GM12801 (cell line): ENCODE measurements around the gene S100P.

ENCODE experiments used
- CTCF ChIP-seq: IDR thresholded peaks from one replicate; pipeline ENCODE4 v1.5.1; 2011; ENCODE audit warnings: control low read depth; ENCODE audit not compliant: insufficient read length; ENCODE audit errors: extremely low read depth

S100P gene

GRCh38 chr4:6693231-6694176, at the start of gene S100P:
TSS of gene S100P (plus strand) at chr4:6693878. CDS start at chr4:6693933, 55 bp downstream.
- no peak for TF ChIP-seq CTCF

GRCh38 chr4:6644792-6645530, 48.7 kb upstream of the S100P start:
- TF ChIP-seq CTCF = no peak

GRCh38 chr4:6647169-6647568, 46.5 kb upstream of the S100P start:
- no peak for TF ChIP-seq CTCF

GRCh38 chr4:6647582-6648230, 46.0 kb upstream of the S100P start:
- TF ChIP-seq CTCF = no peak

- TF ChIP-seq CTCF = no peak
These were observed 44.5 kb upstream of the S100P start for GRCh38 chr4:6649216-6649615.

- no peak for TF ChIP-seq CTCF
These were observed 37.8 kb upstream of the S100P start for GRCh38 chr4:6655924-6656323.
